ENCODE measurements around the gene HDAC1.

The HDAC1 gene

GRCh38 chr1:32350785-32351398 is 59.0 kb downstream of the HDAC1 start:
- Histone ChIP-seq H3K18ac (ENCODE audit: low read length) (no peak overlapping the region), H2BK15ac (replicated peaks; ENCODE audit: low read depth) (no peak overlapping the region), H3K27me3 (ENCODE audit: insufficient read depth, low read length, poor library complexity) (no peaks in the 10 kb centered on the region), H3K23ac (ENCODE audit: low read length) (no peak overlapping the region), H3K79me1 (ENCODE audit: low read length) (no peaks in the 10 kb centered on the region), H2AK5ac (ENCODE audit: low read length) (no peak overlapping the region), H3K4me2 (ENCODE audit: low read length) (peak overlapping the region; percentile 61), H3K56ac (ENCODE audit: low read length) (peak overlapping the region; percentile 91), H3K4ac (ENCODE audit: low read depth, low read length) (no peak overlapping the region), H3K27ac (ENCODE audit: low read depth, low read length) (peak overlapping the region; percentile 38), H4K5ac (ENCODE audit: low read length) (no peak overlapping the region), H3K4me1 (ENCODE audit: control insufficient read depth, low read depth, low read length) (no peaks in the 10 kb centered on the region), H3K4me3 (ENCODE audit: low read length) (peak overlapping the region; percentile 80), H2BK5ac (ENCODE audit: low read length) (no peak overlapping the region), H3K36me3 (ENCODE audit: control insufficient read depth, insufficient read depth, low read length) (no peaks in the 10 kb centered on the region), H2BK120ac (ENCODE audit: low read depth, low read length) (no peak overlapping the region), H3K79me2 (ENCODE audit: control insufficient read depth, insufficient read depth, low read length) (no peaks in the 10 kb centered on the region), H3K9ac (ENCODE audit: low read length) (peak overlapping the region; percentile 72), H4K8ac (ENCODE audit: low read depth, low read length) (no peak overlapping the region)
- no CpG with 5 or more reads among the region's 28 CpGs for WGBS (ENCODE audit: extremely low coverage, insufficient coverage, low lambda C conversion rate)
- peak; percentile 82 for DNase-seq

- no peaks in the 10 kb centered on the region for H3K36me3 ChIP-seq (ENCODE audit: control insufficient read depth, insufficient read depth, low read length)
- H3K79me2 ChIP-seq (ENCODE audit: control insufficient read depth, insufficient read depth, low read length) = no peaks in the 10 kb centered on the region
- no peak overlapping the region for H4K8ac ChIP-seq (ENCODE audit: low read depth, low read length)
- peak overlapping the region; percentile 63 for H3K4ac ChIP-seq (ENCODE audit: low read depth, low read length)
- peak overlapping the region; percentile 85 for H3K18ac ChIP-seq (ENCODE audit: low read length)
- no CpG with 5 or more reads among the region's 75 CpGs for WGBS (ENCODE audit: extremely low coverage, insufficient coverage, low lambda C conversion rate)
- H3K56ac ChIP-seq (ENCODE audit: low read length) = peak overlapping the region; percentile 93
- no peak overlapping the region for H2BK120ac ChIP-seq (ENCODE audit: low read depth, low read length)
- no peak overlapping the region for H2AK5ac ChIP-seq (ENCODE audit: low read length)
- peak overlapping the region; percentile 55 for H3K27ac ChIP-seq (ENCODE audit: low read depth, low read length)
- H3K4me2 ChIP-seq (ENCODE audit: low read length) = peak overlapping the region; percentile 75
- no peak overlapping the region for H4K5ac ChIP-seq (ENCODE audit: low read length)
- H2BK5ac ChIP-seq (ENCODE audit: low read length) = no peak overlapping the region
- DNase-seq = peak; percentile 97
- peak overlapping the region; percentile 80 for H3K4me3 ChIP-seq (ENCODE audit: low read length)
- H3K27me3 ChIP-seq (ENCODE audit: insufficient read depth, low read length, poor library complexity) = no peaks in the 10 kb centered on the region
- H3K23ac ChIP-seq (ENCODE audit: low read length) = peak overlapping the region; percentile 97
- no peaks in the 10 kb centered on the region for H3K79me1 ChIP-seq (ENCODE audit: low read length)
- no peaks in the 10 kb centered on the region for H3K4me1 ChIP-seq (ENCODE audit: control insufficient read depth, low read depth, low read length)
- peak overlapping the region; percentile 90 for H3K9ac ChIP-seq (ENCODE audit: low read length)
- no peak overlapping the region for H2BK15ac ChIP-seq (replicated peaks; ENCODE audit: low read depth)
Observed at GRCh38 chr1:32351399-32352238, 59.7 kb downstream of the HDAC1 start.

GRCh38 chr1:32352239-32352745 is 60.4 kb downstream of the HDAC1 start:
- no peak overlapping the region for H2BK15ac ChIP-seq (replicated peaks; ENCODE audit: low read depth)
- H3K23ac ChIP-seq (ENCODE audit: low read length) = no peak overlapping the region
- no CpG with 5 or more reads among the region's 8 CpGs for WGBS (ENCODE audit: extremely low coverage, insufficient coverage, low lambda C conversion rate)
- H3K27ac ChIP-seq (ENCODE audit: low read depth, low read length) = peak overlapping the region; percentile 55
- no peak overlapping the region for H2AK5ac ChIP-seq (ENCODE audit: low read length)
- H3K4me3 ChIP-seq (ENCODE audit: low read length) = no peak overlapping the region
- H2BK5ac ChIP-seq (ENCODE audit: low read length) = no peak overlapping the region
- H4K5ac ChIP-seq (ENCODE audit: low read length) = no peak overlapping the region
- H3K36me3 ChIP-seq (ENCODE audit: control insufficient read depth, insufficient read depth, low read length) = no peaks in the 10 kb centered on the region
- H3K56ac ChIP-seq (ENCODE audit: low read length) = peak overlapping the region; percentile 93
- H3K27me3 ChIP-seq (ENCODE audit: insufficient read depth, low read length, poor library complexity) = no peaks in the 10 kb centered on the region
- peak overlapping the region; percentile 90 for H3K9ac ChIP-seq (ENCODE audit: low read length)
- H3K4me1 ChIP-seq (ENCODE audit: control insufficient read depth, low read depth, low read length) = no peaks in the 10 kb centered on the region
- no peak overlapping the region for H4K8ac ChIP-seq (ENCODE audit: low read depth, low read length)
- H2BK120ac ChIP-seq (ENCODE audit: low read depth, low read length) = no peak overlapping the region
- H3K79me2 ChIP-seq (ENCODE audit: control insufficient read depth, insufficient read depth, low read length) = no peaks in the 10 kb centered on the region
- peak overlapping the region; percentile 75 for H3K4me2 ChIP-seq (ENCODE audit: low read length)
- H3K18ac ChIP-seq (ENCODE audit: low read length) = no peak overlapping the region
- DNase-seq = no peak
- H3K4ac ChIP-seq (ENCODE audit: low read depth, low read length) = peak overlapping the region; percentile 9
- H3K79me1 ChIP-seq (ENCODE audit: low read length) = no peaks in the 10 kb centered on the region

- Histone ChIP-seq H3K18ac (ENCODE audit: low read length) (no peak overlapping the region), H3K4me2 (ENCODE audit: low read length) (no peak overlapping the region), H3K27me3 (ENCODE audit: insufficient read depth, low read length, poor library complexity) (no peaks in the 10 kb centered on the region), H2AK5ac (ENCODE audit: low read length) (no peak overlapping the region), H3K79me1 (ENCODE audit: low read length) (no peaks in the 10 kb centered on the region), H2BK5ac (ENCODE audit: low read length) (no peak overlapping the region), H4K5ac (ENCODE audit: low read length) (no peak overlapping the region), H3K9ac (ENCODE audit: low read length) (no peak overlapping the region), H3K4ac (ENCODE audit: low read depth, low read length) (no peak overlapping the region), H3K79me2 (ENCODE audit: control insufficient read depth, insufficient read depth, low read length) (no peaks in the 10 kb centered on the region), H4K8ac (ENCODE audit: low read depth, low read length) (no peak overlapping the region), H3K27ac (ENCODE audit: low read depth, low read length) (no peak overlapping the region), H3K23ac (ENCODE audit: low read length) (no peak overlapping the region), H3K4me3 (ENCODE audit: low read length) (no peak overlapping the region), H2BK120ac (ENCODE audit: low read depth, low read length) (no peak overlapping the region), H3K56ac (ENCODE audit: low read length) (no peak overlapping the region), H3K36me3 (ENCODE audit: control insufficient read depth, insufficient read depth, low read length) (no peaks in the 10 kb centered on the region), H3K4me1 (ENCODE audit: control insufficient read depth, low read depth, low read length) (no peaks in the 10 kb centered on the region), H2BK15ac (replicated peaks; ENCODE audit: low read depth) (no peak overlapping the region)
- DNase-seq = no peak
- WGBS (ENCODE audit: extremely low coverage, insufficient coverage, low lambda C conversion rate) = no CpG with 5 or more reads among the region's 2 CpGs
Observed at GRCh38 chr1:32352831-32353383, 61.0 kb downstream of the HDAC1 start.

- H2BK5ac ChIP-seq (ENCODE audit: low read length) = no peak overlapping the region
- H3K27ac ChIP-seq (ENCODE audit: low read depth, low read length) = no peak overlapping the region
- H3K4me1 ChIP-seq (ENCODE audit: control insufficient read depth, low read depth, low read length) = no peaks in the 10 kb centered on the region
- H3K79me2 ChIP-seq (ENCODE audit: control insufficient read depth, insufficient read depth, low read length) = no peaks in the 10 kb centered on the region
- no peak overlapping the region for H2AK5ac ChIP-seq (ENCODE audit: low read length)
- H4K8ac ChIP-seq (ENCODE audit: low read depth, low read length) = no peak overlapping the region
- no peaks in the 10 kb centered on the region for H3K27me3 ChIP-seq (ENCODE audit: insufficient read depth, low read length, poor library complexity)
- no peak overlapping the region for H3K4me2 ChIP-seq (ENCODE audit: low read length)
- H3K23ac ChIP-seq (ENCODE audit: low read length) = no peak overlapping the region
- H2BK15ac ChIP-seq (replicated peaks; ENCODE audit: low read depth) = no peak overlapping the region
- H3K4me3 ChIP-seq (ENCODE audit: low read length) = no peak overlapping the region
- H3K79me1 ChIP-seq (ENCODE audit: low read length) = no peaks in the 10 kb centered on the region
- DNase-seq = no peak
- H2BK120ac ChIP-seq (ENCODE audit: low read depth, low read length) = no peak overlapping the region
- no peak overlapping the region for H3K18ac ChIP-seq (ENCODE audit: low read length)
- no peaks in the 10 kb centered on the region for H3K36me3 ChIP-seq (ENCODE audit: control insufficient read depth, insufficient read depth, low read length)
- no peak overlapping the region for H4K5ac ChIP-seq (ENCODE audit: low read length)
- no peak overlapping the region for H3K9ac ChIP-seq (ENCODE audit: low read length)
- no peak overlapping the region for H3K4ac ChIP-seq (ENCODE audit: low read depth, low read length)
- H3K56ac ChIP-seq (ENCODE audit: low read length) = peak overlapping the region; percentile 47
- no CpG with 5 or more reads among the region's 2 CpGs for WGBS (ENCODE audit: extremely low coverage, insufficient coverage, low lambda C conversion rate)
Observed at GRCh38 chr1:32353431-32353830, 61.5 kb downstream of the HDAC1 start.
